Neural progenitor cell (in vitro differentiated cells): ENCODE results near the gene OR1D5. TPM values are rescaled to one million over a fixed set of nuclear protein-coding genes. Genes with fewer than 3 reads are reported as not detected.

Experiments
- DNase-seq: peaks from one replicate; pipeline ENCODE4 v3.0.0-alpha.2; 2016; ENCODE audit warnings: low spot score
- H2AFZ ChIP-seq: fragments of 200-600 bp; sonication (generic); replicated peaks from 2 replicates; pipeline ENCODE4 v1.6.1; 2016; ENCODE audit warnings: antibody characterized with exemption
- H3F3A ChIP-seq: fragments of 200-600 bp; sonication (generic); 2 replicates; pipeline ENCODE4 v1.6.1; 2016; ENCODE audit warnings: antibody characterized with exemption, low read depth
- H3K27ac ChIP-seq: fragments of 200-600 bp; sonication (generic); 2 replicates; pipeline ENCODE4 v1.5.1; 2016; ENCODE audit warnings: mild to moderate bottlenecking
- H3K27me3 ChIP-seq: fragments of 200-600 bp; sonication (generic); 2 replicates; pipeline ENCODE4 v1.6.1; 2016; ENCODE audit warnings: mild to moderate bottlenecking, moderate library complexity
- H3K36me3 ChIP-seq: fragments of 200-600 bp; sonication (generic); 2 replicates; pipeline ENCODE4 v1.5.1; 2016
- H3K4me1 ChIP-seq: fragments of 200-600 bp; sonication (generic); 2 replicates; pipeline ENCODE4 v1.6.1; 2016; ENCODE audit warnings: mixed run types
- H3K4me2 ChIP-seq: fragments of 200-600 bp; sonication (generic); 2 replicates; pipeline ENCODE4 v1.6.1; 2016
- H3K4me3 ChIP-seq: fragments of 200-600 bp; sonication (generic); 2 replicates; pipeline ENCODE4 v1.5.1; 2016
- H3K79me2 ChIP-seq: fragments of 200-600 bp; sonication (generic); 2 replicates; pipeline ENCODE4 v1.6.1; 2016; ENCODE audit warnings: low read depth
- H3K9ac ChIP-seq: fragments of 200-600 bp; sonication (generic); 2 replicates; pipeline ENCODE4 v1.6.1; 2016
- H3K9me3 ChIP-seq: fragments of 200-600 bp; sonication (generic); 2 replicates; pipeline ENCODE4 v1.5.1; 2016; ENCODE audit warnings: low read depth
- H4K20me1 ChIP-seq: fragments of 200-600 bp; sonication (generic); 2 replicates; pipeline ENCODE4 v1.6.1; 2016; ENCODE audit warnings: low read depth
- H3K27ac Mint-ChIP-seq: 3 replicates; pipeline ENCODE4 v1.8.0; 2021; ENCODE audit warnings: mixed read lengths
- H3K27me3 Mint-ChIP-seq: 2 replicates; pipeline ENCODE4 v1.8.0; 2022; ENCODE audit warnings: low read depth, mild to moderate bottlenecking, inconsistent platforms, moderate library complexity, mixed read lengths; ENCODE audit not compliant: insufficient read depth
- H3K36me3 Mint-ChIP-seq: 3 replicates; pipeline ENCODE4 v1.8.0; 2021; ENCODE audit warnings: mixed read lengths
- H3K4me1 Mint-ChIP-seq: 3 replicates; pipeline ENCODE4 v1.8.0; 2021; ENCODE audit warnings: mixed read lengths
- H3K4me3 Mint-ChIP-seq: 3 replicates; pipeline ENCODE4 v1.8.0; 2021; ENCODE audit warnings: mild to moderate bottlenecking, moderate library complexity, mixed read lengths
- H3K9me3 Mint-ChIP-seq: 3 replicates; pipeline ENCODE4 v1.8.0; 2020; ENCODE audit warnings: mixed read lengths
- EZH2 ChIP-seq: fragments of 200-600 bp; sonication (generic); IDR thresholded peaks from 2 replicates; pipeline ENCODE4 v1.6.1; 2017; ENCODE audit warnings: antibody characterized with exemption, mild to moderate bottlenecking, moderate library complexity
- EZH2phosphoT487 ChIP-seq: fragments of 200-600 bp; sonication (generic); IDR thresholded peaks from 2 replicates; pipeline ENCODE4 v1.6.1; 2017; ENCODE audit warnings: antibody characterized with exemption
- total RNA-seq: library from RNA; depleted of rRNA; stranded (reverse); fragments of >200 nt; gene quantifications from 2 replicates; pipeline ENCODE4 v1.2.3, GENCODE V29; 2015; ENCODE audit warnings: low replicate concordance
- TF ChIP-seq, protein P1 (sequence below): fragments of 200-600 bp; sonication (generic); IDR thresholded peaks from 2 replicates; pipeline ENCODE4 v1.5.1; 2017; ENCODE audit warnings: antibody characterized with exemption, mild to moderate bottlenecking

The OR1D5 gene
- total RNA-seq, 1 donor from 2014 or later, result not detected

DNA sequence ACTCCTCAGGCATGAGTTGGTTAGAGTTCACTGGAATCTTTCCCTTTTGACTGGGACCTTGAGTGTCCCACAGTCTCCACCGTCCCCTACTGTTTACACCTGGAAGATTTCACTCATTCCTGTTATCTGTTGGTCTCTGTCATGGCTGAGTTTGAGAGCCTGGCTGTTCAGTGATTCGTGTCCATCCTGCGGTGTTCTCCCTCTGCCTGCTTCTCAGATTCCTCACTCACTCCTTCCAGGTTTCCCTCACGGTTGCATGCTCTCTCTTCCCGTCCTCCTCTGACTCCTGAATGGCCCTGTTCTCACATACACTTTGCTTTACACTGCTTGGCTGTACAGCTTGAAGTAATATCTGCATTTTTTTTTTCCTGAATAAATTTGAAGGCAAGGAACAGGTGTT is 24.5 kb downstream of the OR1D5 start:
- no peak overlapping the region for H3K27ac ChIP-seq
- no peaks in the 10 kb centered on the region for H3K36me3 ChIP-seq
- no peak overlapping the region for H3K4me2 ChIP-seq
- no peaks in the 10 kb centered on the region for H3K79me2 ChIP-seq
- no peak overlapping the region for H2AFZ ChIP-seq
- Mint-ChIP-seq H3K27ac (no peak overlapping the region), H3K4me1 (no peaks in the 10 kb centered on the region), H3K9me3 (peaks cover 15% of the 10 kb centered on the region), H3K27me3 (peaks cover 13% of the 10 kb centered on the region), H3K4me3 (no peak overlapping the region), H3K36me3 (no peaks in the 10 kb centered on the region)
- DNase-seq, result no peak
- no peaks in the 10 kb centered on the region for H4K20me1 ChIP-seq
- TF ChIP-seq, protein P1, sequence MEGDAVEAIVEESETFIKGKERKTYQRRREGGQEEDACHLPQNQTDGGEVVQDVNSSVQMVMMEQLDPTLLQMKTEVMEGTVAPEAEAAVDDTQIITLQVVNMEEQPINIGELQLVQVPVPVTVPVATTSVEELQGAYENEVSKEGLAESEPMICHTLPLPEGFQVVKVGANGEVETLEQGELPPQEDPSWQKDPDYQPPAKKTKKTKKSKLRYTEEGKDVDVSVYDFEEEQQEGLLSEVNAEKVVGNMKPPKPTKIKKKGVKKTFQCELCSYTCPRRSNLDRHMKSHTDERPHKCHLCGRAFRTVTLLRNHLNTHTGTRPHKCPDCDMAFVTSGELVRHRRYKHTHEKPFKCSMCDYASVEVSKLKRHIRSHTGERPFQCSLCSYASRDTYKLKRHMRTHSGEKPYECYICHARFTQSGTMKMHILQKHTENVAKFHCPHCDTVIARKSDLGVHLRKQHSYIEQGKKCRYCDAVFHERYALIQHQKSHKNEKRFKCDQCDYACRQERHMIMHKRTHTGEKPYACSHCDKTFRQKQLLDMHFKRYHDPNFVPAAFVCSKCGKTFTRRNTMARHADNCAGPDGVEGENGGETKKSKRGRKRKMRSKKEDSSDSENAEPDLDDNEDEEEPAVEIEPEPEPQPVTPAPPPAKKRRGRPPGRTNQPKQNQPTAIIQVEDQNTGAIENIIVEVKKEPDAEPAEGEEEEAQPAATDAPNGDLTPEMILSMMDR, result no peak
- TF ChIP-seq EZH2phosphoT487 (no peak), EZH2 (no peak)
- no peaks in the 10 kb centered on the region for H3K27me3 ChIP-seq
- no peak overlapping the region for H3K9ac ChIP-seq
- peaks cover 9% of the 10 kb centered on the region for H3K9me3 ChIP-seq
- H3K4me3 ChIP-seq, result no peak overlapping the region
- no peaks in the 10 kb centered on the region for H3F3A ChIP-seq
- H3K4me1 ChIP-seq, result no peaks in the 10 kb centered on the region

DNA sequence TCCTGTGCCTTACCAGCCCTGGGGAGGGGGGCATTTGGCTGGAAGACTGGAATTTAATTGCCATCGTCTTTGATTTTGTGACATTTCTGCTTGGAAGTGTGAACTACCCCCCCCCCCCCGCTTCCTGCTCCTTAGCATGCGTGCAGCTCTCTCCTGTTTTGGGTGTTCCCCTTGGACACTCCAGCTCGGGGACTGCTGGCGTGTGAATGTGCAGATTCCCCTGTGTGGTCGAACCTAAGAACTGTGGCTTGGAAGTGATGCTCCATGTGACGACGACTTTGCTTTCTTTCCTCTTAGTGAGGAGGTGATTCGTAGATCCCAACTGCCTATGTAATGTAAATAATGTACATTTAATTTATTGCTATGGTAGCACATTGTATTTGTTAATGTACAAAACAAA is 26.1 kb downstream of the OR1D5 start:
- Histone ChIP-seq H2AFZ (no peak overlapping the region), H3K4me2 (no peak overlapping the region), H3K9me3 (no peaks in the 10 kb centered on the region), H3K36me3 (no peaks in the 10 kb centered on the region), H3K4me3 (no peak overlapping the region), H3K27ac (no peak overlapping the region), H3K4me1 (no peaks in the 10 kb centered on the region), H3K79me2 (no peaks in the 10 kb centered on the region), H4K20me1 (no peaks in the 10 kb centered on the region), H3K9ac (no peak overlapping the region), H3K27me3 (no peaks in the 10 kb centered on the region), H3F3A (no peaks in the 10 kb centered on the region)
- no peak overlapping the region for H3K27ac Mint-ChIP-seq
- H3K4me3 Mint-ChIP-seq, result no peak overlapping the region
- TF ChIP-seq, protein P1, result no peak
- no peak for TF ChIP-seq EZH2phosphoT487
- no peak for TF ChIP-seq EZH2
- H3K9me3 Mint-ChIP-seq, result peaks cover 3% of the 10 kb centered on the region
- H3K36me3 Mint-ChIP-seq, result no peaks in the 10 kb centered on the region
- DNase-seq, result no peak
- no peaks in the 10 kb centered on the region for H3K4me1 Mint-ChIP-seq
- H3K27me3 Mint-ChIP-seq, result peaks cover 9% of the 10 kb centered on the region

DNA sequence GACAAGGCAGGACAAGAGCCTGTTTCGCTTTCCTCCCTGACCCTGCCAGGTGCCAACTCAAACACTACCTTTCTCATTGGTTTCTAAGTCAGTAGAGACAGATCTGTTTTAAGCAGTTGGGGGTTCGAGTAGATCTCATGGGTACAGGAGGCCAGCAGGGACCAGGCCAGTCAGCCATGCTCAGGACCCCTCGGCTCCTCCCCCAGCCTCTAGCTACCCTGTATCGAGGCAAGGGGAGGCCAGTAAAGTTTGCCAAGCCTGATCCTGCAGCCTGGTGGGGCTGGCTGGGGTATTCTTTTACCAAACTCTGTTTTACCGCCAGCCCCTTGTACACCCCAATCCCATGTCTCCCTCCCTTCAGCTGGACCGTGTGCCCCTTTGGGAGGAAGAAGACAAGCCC is 26.6 kb downstream of the OR1D5 start:
- Mint-ChIP-seq H3K9me3 (no peaks in the 10 kb centered on the region), H3K36me3 (no peaks in the 10 kb centered on the region), H3K4me1 (no peaks in the 10 kb centered on the region), H3K27me3 (peaks cover 7% of the 10 kb centered on the region), H3K27ac (no peak overlapping the region), H3K4me3 (no peak overlapping the region)
- no peaks in the 10 kb centered on the region for H3K9me3 ChIP-seq
- no peak overlapping the region for H3K4me3 ChIP-seq
- no peaks in the 10 kb centered on the region for H4K20me1 ChIP-seq
- TF ChIP-seq, protein P1, result no peak
- TF ChIP-seq EZH2phosphoT487 (no peak), EZH2 (no peak)
- H3K27ac ChIP-seq, result no peak overlapping the region
- no peaks in the 10 kb centered on the region for H3K27me3 ChIP-seq
- H2AFZ ChIP-seq, result no peak overlapping the region
- DNase-seq, result no peak
- no peak overlapping the region for H3K9ac ChIP-seq
- no peaks in the 10 kb centered on the region for H3K36me3 ChIP-seq
- H3F3A ChIP-seq, result no peaks in the 10 kb centered on the region
- H3K4me2 ChIP-seq, result no peak overlapping the region
- no peaks in the 10 kb centered on the region for H3K4me1 ChIP-seq
- no peaks in the 10 kb centered on the region for H3K79me2 ChIP-seq

DNA sequence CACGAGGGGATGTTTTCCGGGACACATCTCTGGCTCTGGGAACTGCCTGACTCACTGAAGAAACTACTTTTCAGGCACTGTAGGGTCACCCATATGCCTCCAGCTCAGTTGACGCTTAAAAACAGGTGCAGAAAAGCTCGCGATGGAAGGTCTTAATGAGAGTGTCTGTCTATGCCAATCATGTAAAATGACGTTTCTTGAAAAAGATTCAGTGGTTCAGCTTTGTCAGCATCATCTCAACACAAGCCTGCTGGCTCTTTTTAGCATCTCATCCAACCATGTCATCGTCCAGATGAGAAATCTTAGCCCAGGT is 27.5 kb downstream of the OR1D5 start:
- H3K27me3 ChIP-seq, result no peaks in the 10 kb centered on the region

More for the DNA sequence above, 27.5 kb downstream of the OR1D5 start:
- Mint-ChIP-seq H3K9me3 (no peaks in the 10 kb centered on the region), H3K27me3 (peaks cover 7% of the 10 kb centered on the region), H3K36me3 (no peaks in the 10 kb centered on the region), H3K4me3 (no peak overlapping the region), H3K4me1 (no peaks in the 10 kb centered on the region), H3K27ac (no peak overlapping the region)
- Histone ChIP-seq H2AFZ (no peak overlapping the region), H3K9ac (no peak overlapping the region), H3K4me2 (no peak overlapping the region), H3K9me3 (no peaks in the 10 kb centered on the region), H4K20me1 (no peaks in the 10 kb centered on the region), H3K27ac (no peak overlapping the region), H3K4me1 (no peaks in the 10 kb centered on the region), H3K36me3 (no peaks in the 10 kb centered on the region), H3K79me2 (no peaks in the 10 kb centered on the region), H3K4me3 (no peak overlapping the region), H3F3A (no peaks in the 10 kb centered on the region)
- TF ChIP-seq, protein P1, result no peak
- no peak for DNase-seq
